ENCODE data around the gene TBC1D4.

DNA sequence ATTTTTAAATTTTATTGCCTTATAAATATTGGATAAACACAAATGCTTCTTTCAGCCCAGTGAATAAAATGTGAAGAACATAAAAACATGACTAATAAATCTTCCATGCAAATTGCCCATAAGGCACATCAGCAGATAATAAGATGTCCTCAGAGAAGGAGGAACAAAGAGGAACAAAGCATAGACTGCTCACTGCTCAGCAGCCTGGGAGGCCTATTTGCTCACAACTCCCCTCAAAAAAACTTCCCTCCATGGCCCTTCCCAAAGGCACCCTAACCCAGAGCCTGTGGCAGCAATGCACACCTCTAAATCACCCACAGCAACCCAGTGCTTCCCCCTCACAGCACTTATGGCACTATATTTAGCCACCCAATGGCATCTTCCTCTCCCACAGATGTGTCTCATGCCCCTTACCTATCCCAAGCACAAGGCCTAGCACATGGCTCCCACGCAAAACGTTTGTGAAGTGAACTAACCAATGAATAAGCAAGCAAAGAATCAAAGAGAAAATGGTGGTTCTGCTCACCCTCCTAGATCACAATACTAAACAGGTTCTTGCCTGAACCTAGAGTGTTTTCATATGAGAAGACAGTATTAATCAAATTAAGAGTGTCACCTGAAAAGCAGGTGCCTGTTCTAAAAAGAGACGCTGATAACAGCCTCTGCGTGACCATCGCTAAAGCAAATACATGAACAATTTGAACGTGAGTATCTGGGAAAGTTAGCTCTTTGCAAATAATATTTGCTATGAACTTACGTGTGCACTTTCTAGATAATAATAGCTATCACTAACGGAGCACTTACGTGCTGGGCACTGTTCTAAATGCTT is 96.9 kb downstream of the TBC1D4 start:
- TF ChIP-seq POLR2A (IDR thresholded peaks at IDR 0.05) = no peak
- TF ChIP-seq, protein P1, sequence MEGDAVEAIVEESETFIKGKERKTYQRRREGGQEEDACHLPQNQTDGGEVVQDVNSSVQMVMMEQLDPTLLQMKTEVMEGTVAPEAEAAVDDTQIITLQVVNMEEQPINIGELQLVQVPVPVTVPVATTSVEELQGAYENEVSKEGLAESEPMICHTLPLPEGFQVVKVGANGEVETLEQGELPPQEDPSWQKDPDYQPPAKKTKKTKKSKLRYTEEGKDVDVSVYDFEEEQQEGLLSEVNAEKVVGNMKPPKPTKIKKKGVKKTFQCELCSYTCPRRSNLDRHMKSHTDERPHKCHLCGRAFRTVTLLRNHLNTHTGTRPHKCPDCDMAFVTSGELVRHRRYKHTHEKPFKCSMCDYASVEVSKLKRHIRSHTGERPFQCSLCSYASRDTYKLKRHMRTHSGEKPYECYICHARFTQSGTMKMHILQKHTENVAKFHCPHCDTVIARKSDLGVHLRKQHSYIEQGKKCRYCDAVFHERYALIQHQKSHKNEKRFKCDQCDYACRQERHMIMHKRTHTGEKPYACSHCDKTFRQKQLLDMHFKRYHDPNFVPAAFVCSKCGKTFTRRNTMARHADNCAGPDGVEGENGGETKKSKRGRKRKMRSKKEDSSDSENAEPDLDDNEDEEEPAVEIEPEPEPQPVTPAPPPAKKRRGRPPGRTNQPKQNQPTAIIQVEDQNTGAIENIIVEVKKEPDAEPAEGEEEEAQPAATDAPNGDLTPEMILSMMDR (IDR thresholded peaks at IDR 0.05) = no peak
